Naive thymus-derived CD8-positive, alpha-beta T cell (primary cell): ENCODE results near the gene ADARB2. TPM values are rescaled to one million over a fixed set of nuclear protein-coding genes. Genes with fewer than 3 reads are reported as not detected.
"Not testable (repeated sequence)": the region's sequence is repeated elsewhere in the genome, so short reads cannot be mapped to it uniquely, and the experiment has no call there.

ENCODE experiments used
- ATAC-seq, 2 donors: fragments of 150-1000 bp; cut with Tn5 transposase in 1 of 2; sonication (Bioruptor Pico), chemical (Tn5 transposase) in 1 of 2; 1 replicate in 1 of 2; 2 replicates in 1 of 2; pipeline ENCODE4 v1.10.0; 2021; ENCODE audit warnings: mild to moderate bottlenecking in 2 of 2, moderate library complexity in 2 of 2
- POLR2A ChIA-PET: fragments of 350-600 bp; sonication (Branson Sonifier 250); formaldehyde crosslinking; loops from one replicate; lab custom pipeline; 2021; ENCODE audit warnings: antibody characterized with exemption; lab: Charles Lee
- DNase-seq, 10 donors: peaks; one replicate each; pipeline versions ENCODE4 v3.0.0 to v3.0.0-alpha.2; 2020 to 2022
- H3K27ac Mint-ChIP-seq, 10 donors: one replicate each; pipeline ENCODE4 v1.8.0; 2020 to 2022; ENCODE audit warnings: mild to moderate bottlenecking in 10 of 10, mixed read lengths in 10 of 10, moderate library complexity in 4 of 10, inconsistent platforms in 1 of 10
- H3K27me3 Mint-ChIP-seq, 5 donors: one replicate each; pipeline ENCODE4 v1.8.0; 2021 to 2022; ENCODE audit warnings: mixed read lengths in 5 of 5
- H3K36me3 Mint-ChIP-seq, 3 donors: one replicate each; pipeline ENCODE4 v1.8.0; 2020 to 2022; ENCODE audit warnings: mixed read lengths in 3 of 3, mild to moderate bottlenecking in 2 of 3, inconsistent platforms in 1 of 3
- H3K4me1 Mint-ChIP-seq, 4 donors: one replicate each; pipeline ENCODE4 v1.8.0; 2021 to 2022; ENCODE audit warnings: mixed read lengths in 4 of 4
- H3K4me3 Mint-ChIP-seq, 10 donors: one replicate each; pipeline ENCODE4 v1.8.0; 2020 to 2022; ENCODE audit warnings: mild to moderate bottlenecking in 10 of 10, mixed read lengths in 10 of 10, moderate library complexity in 6 of 10, inconsistent platforms in 1 of 10
- H3K9me3 Mint-ChIP-seq, 9 donors: one replicate each; pipeline ENCODE4 v1.8.0; 2020 to 2022; ENCODE audit warnings: mixed read lengths in 9 of 9, mild to moderate bottlenecking in 3 of 9, inconsistent platforms in 1 of 9, moderate library complexity in 1 of 9
- polyA plus RNA-seq, 3 donors: library from polyadenylated mRNA; unstranded; fragments of 300-500 nt; fragmentation: Illumina TruSeq; gene quantifications; one replicate each; pipeline ENCODE4 v1.2.3, GENCODE V29; 2021
- total RNA-seq, 8 experiments: library from RNA in 2 of 8; stranded (reverse) in 2 of 8; gene quantifications; one replicate each; pipeline ENCODE4 v1.2.3 and lab custom pipeline; 2021 to 2026

The ADARB2 gene
- total and polyA plus RNA-seq, 5 experiments from 2014 or later = not detected

- POLR2A ChIA-PET = no interaction called here
- peaks cover 38 to 79% (median 47%) of the 10 kb centered on the region in 5 donors for H3K27me3 Mint-ChIP-seq
- peaks cover 0 to 11% (median 0%) of the 10 kb centered on the region in 3 donors for H3K36me3 Mint-ChIP-seq
- no peak for ATAC-seq
- peaks cover 7 to 25% (median 11%) of the 10 kb centered on the region in 9 donors for H3K9me3 Mint-ChIP-seq
- DNase-seq = no peak
- H3K4me1 Mint-ChIP-seq = peaks cover 10 to 32% (median 18%) of the 10 kb centered on the region in 4 donors
- H3K27ac Mint-ChIP-seq = no peak overlapping the region
- no peak overlapping the region for H3K4me3 Mint-ChIP-seq
These were observed 488.0 kb downstream of the ADARB2 start for GRCh38 chr10:1249142-1249920.

GRCh38 chr10:1248262-1248630 lies 489.1 kb downstream of the ADARB2 start:
- H3K4me3 Mint-ChIP-seq, H3K27ac Mint-ChIP-seq, ATAC-seq, DNase-seq, POLR2A ChIA-PET: not testable (repeated sequence)
- peaks cover 0 to 21% (median 9%) of the 10 kb centered on the region in 4 donors for H3K4me1 Mint-ChIP-seq
- H3K36me3 Mint-ChIP-seq = peaks cover 0 to 12% (median 0%) of the 10 kb centered on the region in 3 donors
- H3K27me3 Mint-ChIP-seq = peaks cover 39 to 84% (median 47%) of the 10 kb centered on the region in 5 donors
- H3K9me3 Mint-ChIP-seq = peaks cover 2 to 17% (median 4%) of the 10 kb centered on the region in 9 donors

GRCh38 chr10:1247598-1248261 lies 489.6 kb downstream of the ADARB2 start:
- Mint-ChIP-seq H3K4me1 (peaks cover 0 to 18% (median 7%) of the 10 kb centered on the region in 4 donors), H3K27me3 (peaks cover 38 to 84% (median 45%) of the 10 kb centered on the region in 5 donors), H3K4me3 (no peak overlapping the region), H3K9me3 (peaks cover 0 to 16% (median 3%) of the 10 kb centered on the region in 9 donors), H3K27ac (no peak overlapping the region), H3K36me3 (peaks cover 0 to 12% (median 0%) of the 10 kb centered on the region in 3 donors)
- no peak for DNase-seq
- POLR2A ChIA-PET = no interaction called here
- ATAC-seq = no peak

GRCh38 chr10:1244493-1244892 lies 492.8 kb downstream of the ADARB2 start:
- Mint-ChIP-seq H3K4me1 (peaks cover 7 to 25% (median 16%) of the 10 kb centered on the region in 4 donors), H3K36me3 (peaks cover 0 to 8% (median 0%) of the 10 kb centered on the region in 3 donors), H3K27ac (no peak overlapping the region), H3K9me3 (peaks cover 0 to 12% (median 3%) of the 10 kb centered on the region in 9 donors), H3K4me3 (no peak overlapping the region), H3K27me3 (peaks cover 19 to 61% (median 23%) of the 10 kb centered on the region in 5 donors)
- POLR2A ChIA-PET = no interaction called here
- ATAC-seq (no peak), DNase-seq (no peak)

- POLR2A ChIA-PET = no interaction called here
- Mint-ChIP-seq H3K9me3 (peaks cover 0 to 12% (median 3%) of the 10 kb centered on the region in 9 donors), H3K27ac (no peak overlapping the region), H3K4me1 (peaks cover 7 to 25% (median 16%) of the 10 kb centered on the region in 4 donors), H3K36me3 (peaks cover 0 to 8% (median 0%) of the 10 kb centered on the region in 3 donors), H3K27me3 (peaks cover 16 to 53% (median 19%) of the 10 kb centered on the region in 5 donors), H3K4me3 (no peak overlapping the region)
- no peak for ATAC-seq
- DNase-seq = peak in 1 of 10 donors; percentile 16
These were observed 493.7 kb downstream of the ADARB2 start for GRCh38 chr10:1243486-1244234.

- Mint-ChIP-seq H3K27ac (no peak overlapping the region), H3K36me3 (peaks cover 0 to 8% (median 0%) of the 10 kb centered on the region in 3 donors), H3K9me3 (peaks cover 0 to 12% (median 3%) of the 10 kb centered on the region in 9 donors), H3K4me1 (peaks cover 7 to 24% (median 16%) of the 10 kb centered on the region in 4 donors), H3K27me3 (peaks cover 14 to 46% (median 16%) of the 10 kb centered on the region in 5 donors), H3K4me3 (no peak overlapping the region)
- DNase-seq = no peak
- POLR2A ChIA-PET = no interaction called here
- ATAC-seq = no peak
These were observed 494.4 kb downstream of the ADARB2 start for GRCh38 chr10:1242975-1243374.

GRCh38 chr10:1241973-1242935 lies 495.1 kb downstream of the ADARB2 start:
- POLR2A ChIA-PET = no interaction called here
- H3K4me1 Mint-ChIP-seq = peaks cover 7 to 19% (median 12%) of the 10 kb centered on the region in 4 donors
- ATAC-seq (no peak), DNase-seq (no peak)
- H3K27ac Mint-ChIP-seq = no peak overlapping the region
- peak overlapping the region in 1 of 10 donors; percentile 49 for H3K4me3 Mint-ChIP-seq
- H3K27me3 Mint-ChIP-seq = peaks cover 8 to 39% (median 10%) of the 10 kb centered on the region in 5 donors
- H3K36me3 Mint-ChIP-seq = peaks cover 0 to 8% (median 0%) of the 10 kb centered on the region in 3 donors
- peaks cover 0 to 8% (median 3%) of the 10 kb centered on the region in 9 donors for H3K9me3 Mint-ChIP-seq

GRCh38 chr10:1241322-1241890 lies 495.9 kb downstream of the ADARB2 start:
- H3K4me3 Mint-ChIP-seq = no peak overlapping the region
- H3K27me3 Mint-ChIP-seq = peaks cover 3 to 35% (median 8%) of the 10 kb centered on the region in 5 donors
- H3K36me3 Mint-ChIP-seq = peaks cover 0 to 8% (median 0%) of the 10 kb centered on the region in 3 donors
- POLR2A ChIA-PET = no interaction called here
- peaks cover 0 to 7% (median 3%) of the 10 kb centered on the region in 9 donors for H3K9me3 Mint-ChIP-seq
- no peak for ATAC-seq
- H3K4me1 Mint-ChIP-seq = peaks cover 7 to 19% (median 12%) of the 10 kb centered on the region in 4 donors
- DNase-seq = no peak
- peak overlapping the region in 1 of 10 donors; percentile 81 for H3K27ac Mint-ChIP-seq

GRCh38 chr10:1240341-1240775 lies 497.0 kb downstream of the ADARB2 start:
- H3K9me3 Mint-ChIP-seq = peaks cover 0 to 7% (median 3%) of the 10 kb centered on the region in 9 donors
- ATAC-seq (peak in 1 of 2 donors; percentile 98), DNase-seq (peak in 4 of 10 donors; percentile 24 to 55 (median 40))
- H3K27ac Mint-ChIP-seq = peak overlapping the region in 9 of 10 donors; percentile 53 to 97 (median 92)
- peaks cover 3 to 33% (median 8%) of the 10 kb centered on the region in 5 donors for H3K27me3 Mint-ChIP-seq
- POLR2A ChIA-PET = no interaction called here
- H3K36me3 Mint-ChIP-seq = peaks cover 0 to 8% (median 0%) of the 10 kb centered on the region in 3 donors
- H3K4me1 Mint-ChIP-seq = peaks cover 7 to 19% (median 12%) of the 10 kb centered on the region in 4 donors
- peak overlapping the region; percentile 31 to 97 (median 78) for H3K4me3 Mint-ChIP-seq

GRCh38 chr10:1233031-1233430 lies 504.3 kb downstream of the ADARB2 start:
- H3K4me1 Mint-ChIP-seq = peaks cover 0 to 2% (median 0%) of the 10 kb centered on the region in 4 donors
- DNase-seq (no peak), ATAC-seq (no peak)
- no peak overlapping the region for H3K4me3 Mint-ChIP-seq
- peaks cover 0 to 11% (median 2%) of the 10 kb centered on the region in 3 donors for H3K36me3 Mint-ChIP-seq
- no peak overlapping the region for H3K27ac Mint-ChIP-seq
- POLR2A ChIA-PET = no interaction called here
- peaks cover 0 to 2% (median 0%) of the 10 kb centered on the region in 9 donors for H3K9me3 Mint-ChIP-seq
- peaks cover 0 to 3% (median 0%) of the 10 kb centered on the region in 5 donors for H3K27me3 Mint-ChIP-seq
